Astrocyte (in vitro differentiated cells and primary cell): ENCODE results near the gene C10orf90. TPM values are rescaled to one million over a fixed set of nuclear protein-coding genes. Genes with fewer than 3 reads are reported as not detected.

Experiments used
- DNase-seq: peaks from one replicate; pipeline ENCODE4 v3.0.0-alpha.2; 2010; ENCODE audit warnings: low read depth
- FAIRE-seq: peaks from 2 replicates; lab custom pipeline; 2011; peaks lifted over from hg19 to GRCh38; lab: Jason Lieb, UNC
- H2AFZ ChIP-seq: 2 replicates; pipeline ENCODE4 v1.6.0; 2012; ENCODE audit warnings: low read depth, low read length, inconsistent platforms
- H3K27ac ChIP-seq: 2 replicates; pipeline ENCODE4 v1.5.1; 2011; ENCODE audit warnings: low read depth, low read length, inconsistent platforms
- H3K27me3 ChIP-seq: 2 replicates; pipeline ENCODE4 v1.6.0; 2011; ENCODE audit warnings: low read length, inconsistent platforms; ENCODE audit not compliant: insufficient read depth
- H3K36me3 ChIP-seq: 2 replicates; pipeline ENCODE4 v1.5.1; 2011; ENCODE audit warnings: low read length, inconsistent platforms; ENCODE audit not compliant: insufficient read depth
- H3K4me1 ChIP-seq: 2 replicates; pipeline ENCODE4 v1.5.1; 2011; ENCODE audit warnings: low read length, inconsistent platforms; ENCODE audit not compliant: insufficient read depth
- H3K4me2 ChIP-seq: 2 replicates; pipeline ENCODE4 v1.6.0; 2012; ENCODE audit warnings: low read length, inconsistent platforms
- H3K4me3 ChIP-seq: 2 replicates; pipeline ENCODE4 v1.5.1; 2011; ENCODE audit warnings: low read depth, mild to moderate bottlenecking, low read length, inconsistent platforms; ENCODE audit not compliant: insufficient read depth
- H3K79me2 ChIP-seq: 2 replicates; pipeline ENCODE4 v1.6.0; 2012; ENCODE audit warnings: mild to moderate bottlenecking, low read length, inconsistent platforms; ENCODE audit not compliant: insufficient read depth
- H3K9ac ChIP-seq: 2 replicates; pipeline ENCODE4 v1.6.0; 2012; ENCODE audit warnings: mild to moderate bottlenecking, low read length, inconsistent platforms
- H3K9me3 ChIP-seq: 2 replicates; pipeline ENCODE4 v1.5.1; 2012; ENCODE audit warnings: low read depth, mild to moderate bottlenecking, low read length, inconsistent platforms; ENCODE audit not compliant: insufficient read depth
- H4K20me1 ChIP-seq: 2 replicates; pipeline ENCODE4 v1.6.0; 2012; ENCODE audit warnings: low read length, inconsistent platforms; ENCODE audit not compliant: insufficient read depth
- H3K27ac Mint-ChIP-seq: one replicate; pipeline ENCODE4 v1.8.0; 2021; ENCODE audit warnings: mild to moderate bottlenecking, mixed read lengths; ENCODE audit not compliant: unreplicated experiment
- H3K27me3 Mint-ChIP-seq: one replicate; pipeline ENCODE4 v1.8.0; 2021; ENCODE audit warnings: low read depth, mixed read lengths; ENCODE audit not compliant: unreplicated experiment
- H3K36me3 Mint-ChIP-seq: one replicate; pipeline ENCODE4 v1.8.0; 2021; ENCODE audit warnings: low read depth, mixed read lengths; ENCODE audit not compliant: unreplicated experiment
- H3K4me1 Mint-ChIP-seq: one replicate; pipeline ENCODE4 v1.8.0; 2021; ENCODE audit warnings: low read depth, mixed read lengths; ENCODE audit not compliant: unreplicated experiment
- H3K4me3 Mint-ChIP-seq: one replicate; pipeline ENCODE4 v1.8.0; 2021; ENCODE audit warnings: mild to moderate bottlenecking, moderate library complexity, mixed read lengths; ENCODE audit not compliant: unreplicated experiment
- H3K9me3 Mint-ChIP-seq: one replicate; pipeline ENCODE4 v1.8.0; 2021; ENCODE audit warnings: mild to moderate bottlenecking, mixed read lengths; ENCODE audit not compliant: unreplicated experiment
- EZH2 ChIP-seq: IDR thresholded peaks from 2 replicates; pipeline ENCODE4 v1.6.1; 2012; ENCODE audit warnings: mild to moderate bottlenecking, low read length, inconsistent platforms; ENCODE audit not compliant: insufficient read depth
- total RNA-seq: library from RNA; stranded (reverse); gene quantifications from 2 replicates; pipeline ENCODE4 v1.2.1, GENCODE V29; 2021
- TF ChIP-seq, protein P1 (sequence below): IDR thresholded peaks from 2 replicates; pipeline ENCODE4 v1.5.1; 2011; ENCODE audit warnings: low read depth, mild to moderate bottlenecking, inconsistent platforms, low read length, moderate library complexity; ENCODE audit not compliant: insufficient read depth

Gene C10orf90
- total RNA-seq, 1 donor from 2014 or later = not detected

- no peaks in the 10 kb centered on the region for H3K9me3 ChIP-seq
- Mint-ChIP-seq H3K4me1 (peaks cover 10% of the 10 kb centered on the region), H3K4me3 (no peak overlapping the region), H3K9me3 (peaks cover 7% of the 10 kb centered on the region), H3K36me3 (peaks cover 2% of the 10 kb centered on the region), H3K27ac (no peak overlapping the region), H3K27me3 (peaks cover 4% of the 10 kb centered on the region)
- H2AFZ ChIP-seq = no peak overlapping the region
- H3K79me2 ChIP-seq = no peaks in the 10 kb centered on the region
- H3K4me3 ChIP-seq = no peak overlapping the region
- DNase-seq = no peak
- H3K4me1 ChIP-seq = no peaks in the 10 kb centered on the region
- no peak overlapping the region for H3K9ac ChIP-seq
- no peak overlapping the region for H3K4me2 ChIP-seq
- H3K27ac ChIP-seq = no peak overlapping the region
- no peak for FAIRE-seq
- H4K20me1 ChIP-seq = no peaks in the 10 kb centered on the region
- H3K27me3 ChIP-seq = peaks cover 13% of the 10 kb centered on the region
- H3K36me3 ChIP-seq = no peaks in the 10 kb centered on the region
- no peak for TF ChIP-seq EZH2
- TF ChIP-seq, protein P1, sequence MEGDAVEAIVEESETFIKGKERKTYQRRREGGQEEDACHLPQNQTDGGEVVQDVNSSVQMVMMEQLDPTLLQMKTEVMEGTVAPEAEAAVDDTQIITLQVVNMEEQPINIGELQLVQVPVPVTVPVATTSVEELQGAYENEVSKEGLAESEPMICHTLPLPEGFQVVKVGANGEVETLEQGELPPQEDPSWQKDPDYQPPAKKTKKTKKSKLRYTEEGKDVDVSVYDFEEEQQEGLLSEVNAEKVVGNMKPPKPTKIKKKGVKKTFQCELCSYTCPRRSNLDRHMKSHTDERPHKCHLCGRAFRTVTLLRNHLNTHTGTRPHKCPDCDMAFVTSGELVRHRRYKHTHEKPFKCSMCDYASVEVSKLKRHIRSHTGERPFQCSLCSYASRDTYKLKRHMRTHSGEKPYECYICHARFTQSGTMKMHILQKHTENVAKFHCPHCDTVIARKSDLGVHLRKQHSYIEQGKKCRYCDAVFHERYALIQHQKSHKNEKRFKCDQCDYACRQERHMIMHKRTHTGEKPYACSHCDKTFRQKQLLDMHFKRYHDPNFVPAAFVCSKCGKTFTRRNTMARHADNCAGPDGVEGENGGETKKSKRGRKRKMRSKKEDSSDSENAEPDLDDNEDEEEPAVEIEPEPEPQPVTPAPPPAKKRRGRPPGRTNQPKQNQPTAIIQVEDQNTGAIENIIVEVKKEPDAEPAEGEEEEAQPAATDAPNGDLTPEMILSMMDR = no peak
Measured at GRCh38 chr10:126670895-126671261, 385 bp upstream of the C10orf90 start.

DNA sequence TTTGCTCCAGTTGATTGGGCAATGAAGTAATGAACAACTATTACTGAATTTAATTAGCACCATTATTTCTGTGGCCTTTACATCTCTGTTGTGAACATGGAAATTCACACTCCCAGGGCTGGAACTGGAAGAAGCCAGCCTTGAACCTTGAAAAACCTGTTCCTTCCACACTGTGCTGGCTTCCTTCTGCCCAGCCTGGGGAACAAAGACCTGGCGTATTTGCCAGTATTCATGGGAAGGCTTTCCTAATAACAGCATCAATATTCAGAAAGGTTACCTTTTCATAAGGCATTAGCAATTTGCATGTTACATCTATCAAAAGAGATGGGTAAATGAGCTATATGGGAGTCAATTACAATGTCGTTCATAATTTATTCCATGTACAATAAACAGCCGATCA, 1.3 kb downstream of the C10orf90 start:
- no peak overlapping the region for H3K27ac Mint-ChIP-seq
- H3K4me3 ChIP-seq = no peak overlapping the region
- no peak overlapping the region for H3K4me2 ChIP-seq
- peaks cover 9% of the 10 kb centered on the region for H3K27me3 ChIP-seq
- H3K27ac ChIP-seq = no peak overlapping the region
- no peaks in the 10 kb centered on the region for H3K36me3 Mint-ChIP-seq
- H4K20me1 ChIP-seq = no peaks in the 10 kb centered on the region
- H3K9me3 Mint-ChIP-seq = peaks cover 5% of the 10 kb centered on the region
- no peak overlapping the region for H2AFZ ChIP-seq
- H3K4me1 Mint-ChIP-seq = peaks cover 15% of the 10 kb centered on the region
- no peak for DNase-seq
- no peak overlapping the region for H3K9ac ChIP-seq
- no peaks in the 10 kb centered on the region for H3K27me3 Mint-ChIP-seq
- H3K9me3 ChIP-seq = no peaks in the 10 kb centered on the region
- H3K4me3 Mint-ChIP-seq = no peak overlapping the region
- H3K36me3 ChIP-seq = no peaks in the 10 kb centered on the region
- no peaks in the 10 kb centered on the region for H3K79me2 ChIP-seq
- no peak for FAIRE-seq
- no peak for TF ChIP-seq EZH2
- TF ChIP-seq, protein P1 = no peak
- H3K4me1 ChIP-seq = peaks cover 5% of the 10 kb centered on the region

DNA sequence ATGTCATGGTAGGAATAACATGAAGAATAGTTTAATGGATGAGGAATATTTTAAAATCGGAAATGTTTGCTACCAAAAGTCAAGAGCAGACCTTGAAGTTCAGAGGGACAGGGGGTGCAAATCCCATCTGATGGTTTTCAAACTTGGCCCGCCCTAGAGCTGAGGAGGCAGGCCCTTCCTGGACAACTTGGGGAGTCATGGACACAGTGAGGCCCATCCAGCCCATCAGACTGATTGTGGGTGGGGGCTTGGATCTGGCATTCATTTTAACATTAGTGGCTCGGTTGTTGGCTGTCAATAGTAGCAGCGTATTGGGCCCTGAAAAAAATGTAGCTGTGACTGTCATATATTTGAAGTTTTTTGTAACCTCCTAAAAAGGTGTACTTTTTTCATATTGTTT, 2.0 kb downstream of the C10orf90 start:
- DNase-seq (no peak), FAIRE-seq (no peak)
- Histone ChIP-seq H3K79me2 (no peaks in the 10 kb centered on the region), H3K9ac (no peak overlapping the region), H3K9me3 (no peaks in the 10 kb centered on the region), H3K27ac (no peak overlapping the region), H3K4me3 (no peak overlapping the region), H3K36me3 (no peaks in the 10 kb centered on the region), H2AFZ (no peak overlapping the region), H3K27me3 (peaks cover 6% of the 10 kb centered on the region), H3K4me2 (no peak overlapping the region), H3K4me1 (peaks cover 12% of the 10 kb centered on the region), H4K20me1 (no peaks in the 10 kb centered on the region)
- Mint-ChIP-seq H3K9me3 (peaks cover 5% of the 10 kb centered on the region), H3K27ac (no peak overlapping the region), H3K36me3 (no peaks in the 10 kb centered on the region), H3K4me1 (peaks cover 21% of the 10 kb centered on the region), H3K27me3 (no peaks in the 10 kb centered on the region), H3K4me3 (no peak overlapping the region)
- TF ChIP-seq, protein P1 = no peak
- no peak for TF ChIP-seq EZH2
